Measurements from ENCODE around the gene CCL23. TPM values are rescaled to one million over a fixed set of nuclear protein-coding genes. Genes with fewer than 3 reads are reported as not detected.
A peak's percentile ranks its signal among the peaks of the same experiment; 100 is the strongest.

Gene CCL23
- total and polyA plus RNA-seq, 2 experiments from 2014 or later: not detected

- H3K4me3 ChIP-seq: no peak overlapping the region
- DNase-seq (ENCODE audit: low read depth in 1 of 2, low spot score in 1 of 2): no peak
- no peaks in the 10 kb centered on the region for H3K4me1 ChIP-seq (ENCODE audit: low read depth)
- no peak for TF ChIP-seq CTCF (IDR thresholded peaks at IDR 0.05; ENCODE audit: low read depth, low read length)
- no peaks in the 10 kb centered on the region for H3K36me3 ChIP-seq
- no peak overlapping the region for H3K27ac ChIP-seq
- H3K9me3 ChIP-seq (ENCODE audit: low read depth): no peaks in the 10 kb centered on the region
- H3K27me3 ChIP-seq: no peaks in the 10 kb centered on the region
These were observed 13.1 kb downstream of the CCL23 start for GRCh38 chr17:36004594-36005108.

GRCh38 chr17:36002631-36003030, 15.1 kb downstream of the CCL23 start:
- TF ChIP-seq CTCF (IDR thresholded peaks at IDR 0.05; ENCODE audit: low read depth, low read length): no peak
- H3K4me1 ChIP-seq (ENCODE audit: low read depth): no peaks in the 10 kb centered on the region
- H3K27ac ChIP-seq: no peak overlapping the region
- H3K27me3 ChIP-seq: no peaks in the 10 kb centered on the region
- no peaks in the 10 kb centered on the region for H3K9me3 ChIP-seq (ENCODE audit: low read depth)
- no peaks in the 10 kb centered on the region for H3K36me3 ChIP-seq
- no peak overlapping the region for H3K4me3 ChIP-seq
- no peak for DNase-seq (ENCODE audit: low read depth in 1 of 2, low spot score in 1 of 2)

- H3K4me3 ChIP-seq: no peak overlapping the region
- no peaks in the 10 kb centered on the region for H3K27me3 ChIP-seq
- no peak overlapping the region for H3K27ac ChIP-seq
- H3K4me1 ChIP-seq (ENCODE audit: low read depth): no peaks in the 10 kb centered on the region
- DNase-seq (ENCODE audit: low read depth in 1 of 2, low spot score in 1 of 2): peak in 1 of 2 donors; percentile 37
- no peak for TF ChIP-seq CTCF (IDR thresholded peaks at IDR 0.05; ENCODE audit: low read depth, low read length)
- no peaks in the 10 kb centered on the region for H3K36me3 ChIP-seq
- no peaks in the 10 kb centered on the region for H3K9me3 ChIP-seq (ENCODE audit: low read depth)
These were observed 15.7 kb downstream of the CCL23 start for GRCh38 chr17:36001862-36002603.

DNA sequence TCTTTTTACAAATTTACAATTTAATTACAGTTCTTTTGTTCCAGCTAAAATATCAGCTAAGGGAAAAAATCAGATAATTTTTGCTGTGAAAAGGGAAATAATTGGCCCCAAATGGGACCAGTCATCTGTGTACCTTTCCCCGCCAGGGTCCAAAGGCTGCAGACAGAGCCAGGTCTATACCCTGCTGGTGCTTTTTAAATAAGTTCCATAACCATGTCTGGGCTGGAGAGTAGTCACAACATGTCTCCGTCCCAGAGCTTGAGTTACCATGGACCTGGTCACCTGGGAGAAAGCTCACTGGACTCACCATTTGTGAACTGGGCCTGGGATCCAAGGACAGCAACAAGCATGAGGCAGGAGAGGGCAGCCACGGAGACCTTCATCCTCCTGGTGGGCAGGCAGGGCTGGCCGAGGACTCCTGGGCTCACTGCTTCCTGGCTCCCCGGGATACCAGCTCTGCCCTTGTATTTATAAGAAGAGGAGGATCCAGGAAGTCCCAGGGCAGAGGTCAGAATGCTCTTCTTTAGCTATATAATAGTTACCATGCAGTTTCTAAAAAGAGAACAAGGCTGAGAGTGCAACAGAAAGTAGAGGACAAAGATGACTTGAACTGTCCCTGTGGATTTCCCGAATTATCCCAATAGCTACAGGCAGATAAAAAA, 16.5 kb downstream of the CCL23 start, which contains the start of gene CCL15:
TSS of gene CCL15 (minus strand) at position 444 of the 662 bp plus-strand sequence. CDS start at position 383, 61 bp downstream.
- no peak for TF ChIP-seq CTCF (IDR thresholded peaks at IDR 0.05; ENCODE audit: low read depth, low read length)
- no peak within 1 kb of the TSS for H3K27ac ChIP-seq
- no peaks in the 10 kb centered on the region for H3K4me1 ChIP-seq (ENCODE audit: low read depth)

DNA sequence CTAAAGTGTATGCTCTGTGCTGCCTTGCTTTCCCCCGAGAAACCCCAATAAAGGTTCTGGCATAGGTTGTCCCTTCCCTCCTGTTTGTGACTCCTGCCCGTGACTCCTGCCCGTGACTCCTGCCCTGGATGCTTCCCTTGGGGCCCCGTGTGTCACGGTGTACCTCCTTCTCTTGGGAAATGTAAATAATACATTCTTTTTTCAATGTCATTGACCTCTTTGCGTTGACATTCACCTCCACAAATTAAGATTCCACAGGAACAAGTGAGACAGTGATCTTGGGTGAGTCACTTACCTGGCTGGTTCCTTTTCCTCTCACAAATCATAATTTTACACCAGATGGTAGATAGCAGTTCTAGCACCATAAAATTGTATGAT, 17.1 kb downstream of the CCL23 start:
- no peak for TF ChIP-seq CTCF (IDR thresholded peaks at IDR 0.05; ENCODE audit: low read depth, low read length)
- no peaks in the 10 kb centered on the region for H3K4me1 ChIP-seq (ENCODE audit: low read depth)
- H3K27ac ChIP-seq: no peak overlapping the region
- no peaks in the 10 kb centered on the region for H3K36me3 ChIP-seq
- no peak overlapping the region for H3K4me3 ChIP-seq
- DNase-seq (ENCODE audit: low read depth in 1 of 2, low spot score in 1 of 2): no peak
- no peaks in the 10 kb centered on the region for H3K27me3 ChIP-seq
- H3K9me3 ChIP-seq (ENCODE audit: low read depth): no peaks in the 10 kb centered on the region

More for the DNA sequence above, 16.5 kb downstream of the CCL23 start, which contains the start of gene CCL15:
- H3K36me3 ChIP-seq: no peaks in the 10 kb centered on the region
- no peaks in the 10 kb centered on the region for H3K9me3 ChIP-seq (ENCODE audit: low read depth)
- H3K27me3 ChIP-seq: no peaks in the 10 kb centered on the region
- DNase-seq (ENCODE audit: low read depth in 1 of 2, low spot score in 1 of 2): no peak
- no peak within 1 kb of the TSS for H3K4me3 ChIP-seq

Measured in cardiac muscle cell (in vitro differentiated cells and primary cell).